Amniotic stem cell (primary cell): Measurements from ENCODE around the gene KRTAP10-2.
"Not testable (repeated sequence)": the region's sequence is repeated elsewhere in the genome, so short reads cannot be mapped to it uniquely, and the experiment has no call there.

Experiments used
- DNase-seq: peaks from one replicate; lab custom pipeline; 2025; lab: John Stamatoyannopoulos, UW

Gene KRTAP10-2

GRCh38 chr21:44551340-44551961 is at the start of gene KRTAP10-2:
KRTAP10-2 (minus strand) TSS chr21:44551505; CDS start chr21:44551458, 47 bp downstream.
- no peak for DNase-seq

- not testable (repeated sequence) for DNase-seq
Measured at GRCh38 chr21:44601091-44601490, 49.8 kb upstream of the KRTAP10-2 start.

GRCh38 chr21:44600118-44600978 is 49.0 kb upstream of the KRTAP10-2 start, which contains the start of gene KRTAP10-7:
KRTAP10-7 (plus strand) TSS chr21:44600597; CDS start chr21:44600622, 25 bp downstream.
- not testable (repeated sequence) for DNase-seq

GRCh38 chr21:44599264-44600029 is 48.1 kb upstream of the KRTAP10-2 start:
- no peak for DNase-seq

- DNase-seq, result no peak
Measured at GRCh38 chr21:44598061-44598460, 46.8 kb upstream of the KRTAP10-2 start.

GRCh38 chr21:44596068-44596725 is 44.9 kb upstream of the KRTAP10-2 start:
- no peak for DNase-seq

GRCh38 chr21:44595524-44595923 is 44.2 kb upstream of the KRTAP10-2 start:
- no peak for DNase-seq

GRCh38 chr21:44594406-44594916 is 43.2 kb upstream of the KRTAP10-2 start:
- DNase-seq, result no peak

GRCh38 chr21:44593598-44594405 is 42.5 kb upstream of the KRTAP10-2 start:
- no peak for DNase-seq

- no peak for DNase-seq
Measured at GRCh38 chr21:44592446-44593311, 41.4 kb upstream of the KRTAP10-2 start, which contains the start of gene KRTAP10-6. KRTAP10-6 (minus strand) TSS chr21:44592505; CDS start chr21:44592484, 21 bp downstream.

- DNase-seq, result not testable (repeated sequence)
Measured at GRCh38 chr21:44591801-44592130, 40.5 kb upstream of the KRTAP10-2 start.

GRCh38 chr21:44590897-44591800 is 39.8 kb upstream of the KRTAP10-2 start:
- not testable (repeated sequence) for DNase-seq

GRCh38 chr21:44590311-44590721 is 39.0 kb upstream of the KRTAP10-2 start:
- DNase-seq, result no peak

GRCh38 chr21:44589586-44590305 is 38.4 kb upstream of the KRTAP10-2 start:
- no peak for DNase-seq

GRCh38 chr21:44589094-44589493 is 37.8 kb upstream of the KRTAP10-2 start:
- no peak for DNase-seq

GRCh38 chr21:44585892-44586291 is 34.6 kb upstream of the KRTAP10-2 start:
- DNase-seq, result no peak

- no peak for DNase-seq
Measured at GRCh38 chr21:44583800-44584147, 32.5 kb upstream of the KRTAP10-2 start.
